NCI-H187 (cell line): ENCODE data around the gene SWSAP1.
"Not testable (repeated sequence)": the region's sequence is repeated elsewhere in the genome, so short reads cannot be mapped to it uniquely, and the experiment has no call there.

ENCODE experiments used
- DNase-seq, 2 experiments: peaks; one replicate each; lab custom pipeline; 2025; lab: John Stamatoyannopoulos, UW

SWSAP1 gene

GRCh38 chr19:11374433-11375142, at the start of gene SWSAP1:
Gene SWSAP1, plus strand, starts transcription at chr19:11374666. Its CDS starts 15 bp downstream, at chr19:11374681.
- DNase-seq = peak; percentile 89 to 93

GRCh38 chr19:11324748-11325389, 49.6 kb upstream of the SWSAP1 start:
- no peak for DNase-seq

- no peak for DNase-seq
These were observed 48.9 kb upstream of the SWSAP1 start for GRCh38 chr19:11325544-11325943.

GRCh38 chr19:11330127-11330526, 44.3 kb upstream of the SWSAP1 start:
- DNase-seq = no peak

GRCh38 chr19:11331502-11331901, 43.0 kb upstream of the SWSAP1 start:
- no peak for DNase-seq

- no peak for DNase-seq
These were observed 41.6 kb upstream of the SWSAP1 start for GRCh38 chr19:11332822-11333221.

- not testable (repeated sequence) for DNase-seq
These were observed 40.6 kb upstream of the SWSAP1 start for GRCh38 chr19:11333838-11334237.

GRCh38 chr19:11335449-11336146, 38.9 kb upstream of the SWSAP1 start:
- no peak for DNase-seq

- no peak for DNase-seq
These were observed 37.4 kb upstream of the SWSAP1 start for GRCh38 chr19:11337080-11337479.

- DNase-seq = no peak
These were observed 36.3 kb upstream of the SWSAP1 start for GRCh38 chr19:11338121-11338520.

GRCh38 chr19:11338569-11339253, 35.8 kb upstream of the SWSAP1 start:
- DNase-seq = no peak

- DNase-seq = peak; percentile 25 to 77
These were observed 35.0 kb upstream of the SWSAP1 start, which contains the start of gene RAB3D for GRCh38 chr19:11339254-11340098. Gene RAB3D, minus strand, starts transcription at chr19:11339657. Its CDS starts 2,258 bp downstream, at chr19:11337399.

- not testable (repeated sequence) for DNase-seq
These were observed 34.4 kb upstream of the SWSAP1 start for GRCh38 chr19:11340099-11340467.

GRCh38 chr19:11342429-11342828, 32.0 kb upstream of the SWSAP1 start:
- DNase-seq = no peak

GRCh38 chr19:11345122-11345803, 29.2 kb upstream of the SWSAP1 start:
- no peak for DNase-seq

GRCh38 chr19:11346104-11346940, 28.1 kb upstream of the SWSAP1 start, which contains the start of the genes CCDC159 and TMEM205:
Gene CCDC159, plus strand, starts transcription at chr19:11346519. Its CDS starts 88 bp downstream, at chr19:11346607.
Gene TMEM205, minus strand, starts transcription at chr19:11346268. Its CDS starts 649 bp downstream, at chr19:11345619.
- peak; percentile 84 to 89 for DNase-seq

- DNase-seq = no peak
These were observed 26.9 kb upstream of the SWSAP1 start for GRCh38 chr19:11347546-11348039.

GRCh38 chr19:11349171-11349570, 25.3 kb upstream of the SWSAP1 start:
- DNase-seq = no peak

- DNase-seq = not testable (repeated sequence)
These were observed 20.4 kb upstream of the SWSAP1 start for GRCh38 chr19:11354102-11354501.
